Panc1 (cell line): ENCODE measurements around the gene KCNJ5. TPM values are rescaled to one million over a fixed set of nuclear protein-coding genes. Genes with fewer than 3 reads are reported as not detected.

Source experiments
- ATAC-seq: fragments of 200-7000 bp; cut with Tn5 transposase; 2 replicates; pipeline ENCODE4 v1.9.1; 2020; ENCODE audit warnings: mild to moderate bottlenecking, moderate library complexity
- BruUV-seq: library from RNA; stranded (reverse); fragments of 400-500 nt; replicated peaks from 2 replicates; lab custom pipeline; 2021; lab: Mats Ljungman, UMichigan
- CTCF ChIA-PET: fragments of 300-600 bp; sonication (Branson Sonifier 250); formaldehyde crosslinking; loops from one replicate; lab custom pipeline; 2022; ENCODE audit warnings: antibody characterized with exemption; lab: Charles Lee
- POLR2A ChIA-PET: fragments of 300-600 bp; sonication (Branson Sonifier 250); formaldehyde crosslinking; loops from one replicate; lab custom pipeline; 2022; ENCODE audit warnings: antibody characterized with exemption; lab: Charles Lee
- DNase-seq: peaks from one replicate; pipeline ENCODE4 v3.0.0-alpha.2; 2010; ENCODE audit warnings: low read depth, low spot score
- H3K27ac ChIP-seq: 2 replicates; pipeline ENCODE4 v1.5.1; 2011; ENCODE audit warnings: mild to moderate bottlenecking, low read length, inconsistent platforms
- H3K27me3 ChIP-seq: fragments of 200-500 bp; sonication (Bioruptor generic); 2 replicates; pipeline ENCODE4 v1.6.0; 2014; ENCODE audit warnings: low read length, inconsistent platforms; ENCODE audit not compliant: control insufficient read depth, insufficient read depth
- H3K36me3 ChIP-seq: fragments of 200-500 bp; sonication (Bioruptor generic); 2 replicates; pipeline ENCODE4 v1.5.1; 2014; ENCODE audit warnings: inconsistent platforms, mild to moderate bottlenecking, low read length, moderate library complexity; ENCODE audit not compliant: control insufficient read depth, insufficient read depth
- H3K4me1 ChIP-seq: 2 replicates; pipeline ENCODE4 v1.5.1; 2011; ENCODE audit warnings: inconsistent platforms, mild to moderate bottlenecking, low read length, moderate library complexity; ENCODE audit not compliant: control insufficient read depth, insufficient read depth
- H3K4me3 ChIP-seq, 2 experiments: 2 replicates each; pipeline ENCODE4 v1.5.1; 2011 to 2012; ENCODE audit warnings: low read depth in 2 of 2, low read length in 2 of 2, mild to moderate bottlenecking in 2 of 2, inconsistent platforms in 1 of 2, moderate library complexity in 1 of 2
- H3K9me3 ChIP-seq: fragments of 200-500 bp; sonication (Bioruptor generic); 2 replicates; pipeline ENCODE4 v1.5.1; 2014; ENCODE audit warnings: low read depth, mild to moderate bottlenecking, inconsistent platforms, low read length, moderate library complexity; ENCODE audit not compliant: control insufficient read depth, insufficient read depth
- CTCF ChIP-seq: fragments of 450-650 bp; IDR thresholded peaks from 2 replicates; pipeline ENCODE4 v1.5.1; 2017; ENCODE audit warnings: mild to moderate bottlenecking
- POLR2AphosphoS5 ChIP-seq: IDR thresholded peaks from 2 replicates; pipeline ENCODE4 v1.6.1; 2012; ENCODE audit warnings: mild to moderate bottlenecking, low read depth, low read length, moderate library complexity
- REST ChIP-seq, 2 experiments: IDR thresholded peaks; 2 replicates each; pipeline ENCODE4 v1.6.1; 2011 to 2012; ENCODE audit warnings: low read depth in 2 of 2, control low read depth in 1 of 2, low read length in 1 of 2, mild to moderate bottlenecking in 1 of 2, moderate library complexity in 1 of 2; ENCODE audit not compliant: insufficient read depth in 1 of 2
- SIN3A ChIP-seq: IDR thresholded peaks from 2 replicates; pipeline ENCODE4 v1.6.1; 2012; ENCODE audit warnings: low read depth, mild to moderate bottlenecking, low read length, moderate library complexity, borderline replicate concordance; ENCODE audit not compliant: insufficient read depth
- TCF7L2 ChIP-seq: IDR thresholded peaks from 2 replicates; pipeline ENCODE4 v1.6.1; 2011; ENCODE audit warnings: mild to moderate bottlenecking, low read depth, low read length, inconsistent platforms
- in situ Hi-C: cut with HindIII; loops from 2 replicates; pipeline ENCODE4 v1.10.0; 2016; ENCODE audit warnings: low sequenced_read_pairs, low pct_unique_long_range_greater_than_20kb
- intact Hi-C: fragments of 100-400 bp; cut with micrococcal nuclease; formaldehyde crosslinking; loops from one replicate; pipeline ENCODE4 v1.10.0; 2022; ENCODE audit not compliant: unreplicated experiment
- total RNA-seq: library from RNA; stranded (reverse); gene quantifications from one replicate; pipeline ENCODE4 v1.2.1, GENCODE V29; 2021; ENCODE audit not compliant: unreplicated experiment

The KCNJ5 gene
- total RNA-seq, 1 experiment from 2014 or later = 0.28 TPM

DNA sequence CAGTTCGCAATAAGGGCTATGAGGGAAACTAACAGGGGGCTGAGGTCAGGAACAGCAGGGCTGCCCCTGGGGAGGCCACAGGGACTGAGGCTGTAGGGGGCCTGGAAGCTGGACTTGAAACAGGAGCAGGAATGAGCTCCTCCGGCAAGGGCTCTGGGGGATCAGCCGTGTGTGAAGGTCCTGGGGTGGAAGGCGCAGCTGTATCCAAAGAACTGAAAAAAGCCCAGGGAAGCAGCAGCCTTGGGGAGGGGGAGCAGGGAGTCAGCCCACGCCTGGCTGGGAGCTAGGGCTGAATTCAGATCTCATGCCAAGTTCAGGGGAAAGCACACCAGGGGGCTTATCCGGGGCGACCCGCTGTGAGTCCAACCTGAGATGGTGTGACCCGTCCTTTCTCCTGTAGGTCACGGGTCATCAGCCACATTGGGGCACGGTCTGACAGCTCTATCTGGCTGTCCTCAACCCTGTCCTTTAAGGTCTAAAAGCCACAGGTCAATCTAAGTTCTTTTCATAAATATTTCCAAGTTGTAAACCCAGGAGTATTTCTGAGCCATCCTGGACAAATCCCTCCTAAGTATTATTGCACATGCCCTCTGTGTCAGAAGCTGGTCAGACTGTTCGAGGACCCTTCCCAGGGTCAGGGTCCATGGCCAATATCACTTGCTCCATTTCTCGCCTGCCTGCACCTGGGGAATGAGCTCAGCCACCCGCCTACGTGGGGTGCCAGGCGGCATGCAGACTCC is 33.5 kb downstream of the KCNJ5 start:
- ATAC-seq (no peak), DNase-seq (no peak)
- no peaks in the 10 kb centered on the region for H3K9me3 ChIP-seq
- TF ChIP-seq CTCF (no peak), SIN3A (no peak), REST (IDR thresholded peaks at IDR 0.05; ENCODE audit: insufficient read depth in 1 of 2, low read depth in 2 of 2, low read length in 1 of 2) (no peak), TCF7L2 (no peak), POLR2AphosphoS5 (no peak)
- H3K27ac ChIP-seq = no peak overlapping the region
- ChIA-PET CTCF (interaction anchor here (0.6 kb wide), 1 partner anchor 51 kb away, joined by 4 read pairs; no protein-coding TSS in a partner anchor), POLR2A (interaction anchor here (0.7 kb wide), 1 partner anchor 436 kb away, joined by 3 read pairs; no protein-coding TSS in a partner anchor)
- 0 out of 2 replicates have a peak, but pooled peaks cover 6% of the 10 kb centered on the region for H3K27me3 ChIP-seq
- in situ Hi-C loops (no loop called here), intact Hi-C loops (no loop called here)
- BruUV-seq = no TSS peak
- no peaks in the 10 kb centered on the region for H3K4me1 ChIP-seq
- no peak overlapping the region for H3K4me3 ChIP-seq
- H3K36me3 ChIP-seq = no peaks in the 10 kb centered on the region

DNA sequence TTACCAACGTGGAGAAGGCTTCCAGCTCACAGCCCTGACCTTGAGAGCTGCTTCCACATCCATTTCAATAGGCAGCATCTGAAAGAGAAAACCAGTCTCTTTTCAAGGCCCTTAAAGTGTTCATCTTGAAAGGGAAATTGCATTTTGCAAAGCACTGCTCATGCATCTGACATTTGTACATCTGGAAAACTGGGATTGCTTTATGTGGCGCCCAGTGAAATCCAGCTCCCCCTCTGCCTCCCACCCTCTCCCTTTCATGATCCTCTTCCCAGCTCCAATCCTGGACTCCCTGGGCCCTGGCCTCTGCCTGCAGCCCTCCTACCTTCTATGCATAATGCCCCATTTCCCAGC is 34.1 kb downstream of the KCNJ5 start:
- Histone ChIP-seq H3K4me3 (no peak overlapping the region), H3K27me3 (0 out of 2 replicates have a peak, but pooled peaks cover 6% of the 10 kb centered on the region), H3K9me3 (no peaks in the 10 kb centered on the region), H3K36me3 (no peaks in the 10 kb centered on the region), H3K4me1 (no peaks in the 10 kb centered on the region), H3K27ac (no peak overlapping the region)
- DNase-seq (no peak), ATAC-seq (no peak)
- ChIA-PET POLR2A (interaction anchor here (0.6 to 0.7 kb wide), 2 partner anchors 392 to 436 kb away, joined by 3 to 5 read pairs; no protein-coding TSS in a partner anchor), CTCF (no interaction called here)
- BruUV-seq = no TSS peak
- in situ Hi-C loops = no loop called here
- TF ChIP-seq TCF7L2 (no peak), POLR2AphosphoS5 (no peak), SIN3A (no peak), REST (IDR thresholded peaks at IDR 0.05; ENCODE audit: insufficient read depth in 1 of 2, low read depth in 2 of 2, low read length in 1 of 2) (no peak), CTCF (no peak)
- intact Hi-C loops = no loop called here
